SK-N-SH treated with all-trans-retinoic acid at 6 μM for 48 hours (cell line): ENCODE measurements around the gene CNN1.

Source experiments
- ATAC-seq: fragments of 200-7000 bp; cut with Tn5 transposase; 3 replicates; pipeline ENCODE4 v1.9.1; 2020; ENCODE audit warnings: mild to moderate bottlenecking, moderate library complexity
- ARNTL ChIP-seq: fragments of 450-650 bp; formaldehyde crosslinking; IDR thresholded peaks from 2 replicates; pipeline ENCODE4 v1.5.0; 2020; ENCODE audit warnings: low read depth, mild to moderate bottlenecking, moderate library complexity, borderline replicate concordance
- BACH2 ChIP-seq: fragments of 250-450 bp; sonication (Bioruptor Pico); IDR thresholded peaks from 2 replicates; pipeline ENCODE4 v1.9.0; 2021; ENCODE audit warnings: mild to moderate bottlenecking, borderline replicate concordance
- CREB5 ChIP-seq: fragments of 250-450 bp; sonication (Bioruptor Pico); IDR thresholded peaks from 2 replicates; pipeline ENCODE4 v1.5.1; 2020; ENCODE audit warnings: low read depth, mild to moderate bottlenecking, moderate library complexity
- CSDC2 ChIP-seq: fragments of 250-450 bp; sonication (Bioruptor Pico); IDR thresholded peaks from 2 replicates; pipeline ENCODE4 v1.5.0; 2020; ENCODE audit warnings: mild to moderate bottlenecking, moderate library complexity
- CSRNP3 ChIP-seq: fragments of 250-450 bp; sonication (Bioruptor Pico); IDR thresholded peaks from 2 replicates; pipeline ENCODE4 v1.5.1; 2021; ENCODE audit warnings: mild to moderate bottlenecking, moderate library complexity
- ESRRG ChIP-seq: fragments of 250-450 bp; sonication (Bioruptor Pico); IDR thresholded peaks from 2 replicates; pipeline ENCODE4 v1.6.1; 2021; ENCODE audit warnings: mild to moderate bottlenecking
- GLIS3 ChIP-seq: fragments of 250-450 bp; sonication (Bioruptor Pico); IDR thresholded peaks from 2 replicates; pipeline ENCODE4 v1.5.0; 2020; ENCODE audit warnings: mild to moderate bottlenecking, moderate library complexity
- ISL1 ChIP-seq: fragments of 250-450 bp; sonication (Bioruptor Pico); IDR thresholded peaks from 2 replicates; pipeline ENCODE4 v2.1.2; 2022; ENCODE audit warnings: mild to moderate bottlenecking, moderate library complexity
- OSR1 ChIP-seq: fragments of 250-450 bp; sonication (Bioruptor Pico); IDR thresholded peaks from 2 replicates; pipeline ENCODE4 v1.8.0; 2022; ENCODE audit warnings: moderate library complexity, mild to moderate bottlenecking, inconsistent platforms
- PATZ1 ChIP-seq: fragments of 250-450 bp; sonication (Bioruptor Pico); IDR thresholded peaks from 2 replicates; pipeline ENCODE4 v1.8.0; 2020; ENCODE audit warnings: mild to moderate bottlenecking, moderate library complexity, borderline replicate concordance
- POU6F1 ChIP-seq: fragments of 250-450 bp; sonication (Bioruptor Pico); IDR thresholded peaks from 2 replicates; pipeline ENCODE4 v1.8.0; 2021; ENCODE audit warnings: low read depth, mild to moderate bottlenecking, moderate library complexity, borderline replicate concordance
- PPARA ChIP-seq: fragments of 250-450 bp; sonication (Bioruptor Pico); IDR thresholded peaks from 2 replicates; pipeline ENCODE4 v1.5.0; 2020; ENCODE audit warnings: mild to moderate bottlenecking, borderline replicate concordance
- RARB ChIP-seq: fragments of 250-450 bp; sonication (Bioruptor Pico); IDR thresholded peaks from 2 replicates; pipeline ENCODE4 v1.8.0; 2021; ENCODE audit warnings: mild to moderate bottlenecking, moderate library complexity
- SNAI2 ChIP-seq: fragments of 250-450 bp; sonication (Bioruptor Pico); IDR thresholded peaks from 2 replicates; pipeline ENCODE4 v1.5.0; 2020; ENCODE audit warnings: mild to moderate bottlenecking, moderate library complexity
- TCF4 ChIP-seq: fragments of 250-450 bp; sonication (Bioruptor Pico); IDR thresholded peaks from 2 replicates; pipeline ENCODE4 v1.8.0; 2021; ENCODE audit warnings: mild to moderate bottlenecking, moderate library complexity, borderline replicate concordance
- TOX ChIP-seq: fragments of 250-450 bp; sonication (Bioruptor Pico); IDR thresholded peaks from 2 replicates; pipeline ENCODE4 v1.8.0; 2021; ENCODE audit warnings: mild to moderate bottlenecking, moderate library complexity, borderline replicate concordance
- TSHZ2 ChIP-seq: fragments of 250-450 bp; sonication (Bioruptor Pico); IDR thresholded peaks from 2 replicates; pipeline ENCODE4 v1.5.0; 2020; ENCODE audit warnings: mild to moderate bottlenecking, moderate library complexity
- ZC3H10 ChIP-seq: fragments of 250-450 bp; sonication (Bioruptor Pico); IDR thresholded peaks from 2 replicates; pipeline ENCODE4 v1.5.1; 2021; ENCODE audit warnings: mild to moderate bottlenecking, moderate library complexity
- ZFP3 ChIP-seq: fragments of 250-450 bp; sonication (Bioruptor Pico); IDR thresholded peaks from 2 replicates; pipeline ENCODE4 v1.5.0; 2020; ENCODE audit warnings: mild to moderate bottlenecking, moderate library complexity
- ZFP30 ChIP-seq: fragments of 450-650 bp; formaldehyde crosslinking; IDR thresholded peaks from 2 replicates; pipeline ENCODE4 v1.5.0; 2022; ENCODE audit warnings: mild to moderate bottlenecking, moderate library complexity
- ZNF565 ChIP-seq: fragments of 450-650 bp; formaldehyde crosslinking; conservative IDR thresholded peaks from 2 replicates; pipeline ENCODE4 v1.5.0; 2020; ENCODE audit warnings: low read depth, mild to moderate bottlenecking, moderate library complexity
- ZNF70 ChIP-seq: fragments of 450-650 bp; formaldehyde crosslinking; IDR thresholded peaks from 2 replicates; pipeline ENCODE4 v1.5.0; 2020; ENCODE audit warnings: mild to moderate bottlenecking, moderate library complexity
- ZNF8 ChIP-seq: fragments of 450-650 bp; formaldehyde crosslinking; IDR thresholded peaks from 2 replicates; pipeline ENCODE4 v1.5.0; 2020; ENCODE audit warnings: mild to moderate bottlenecking, moderate library complexity

CNN1 gene

GRCh38 chr19:11535792-11536595 is 2.7 kb upstream of the CNN1 start:
- TF ChIP-seq PATZ1 (CRISPR knock-in tag) (peak; percentile 76; the same call in 1 of the 2 replicates), ZNF565 (CRISPR knock-in tag) (no peak), ZFP3 (CRISPR knock-in tag) (0 out of 2 replicates have a peak, but pooled peaks have one; percentile 40), ARNTL (no peak), ISL1 (CRISPR knock-in tag) (no peak; the same call in 1 of the 2 replicates), CSRNP3 (CRISPR knock-in tag) (no peak), TSHZ2 (CRISPR knock-in tag) (peak; percentile 26; the same call in 1 of the 2 replicates), SNAI2 (no peak), ZNF70 (CRISPR knock-in tag) (no peak), GLIS3 (CRISPR knock-in tag) (peak; percentile 53; the same call in 1 of the 2 replicates), TOX (CRISPR knock-in tag) (no peak), ZNF8 (no peak), OSR1 (CRISPR knock-in tag) (no peak), TCF4 (CRISPR knock-in tag) (no peak), ESRRG (no peak), ZC3H10 (CRISPR knock-in tag) (no peak), CSDC2 (CRISPR knock-in tag) (no peak), CREB5 (no peak), ZFP30 (CRISPR knock-in tag) (no peak), BACH2 (CRISPR knock-in tag) (no peak), POU6F1 (CRISPR knock-in tag) (no peak), RARB (CRISPR knock-in tag) (no peak), PPARA (CRISPR knock-in tag) (no peak)
- peak; percentile 83 for ATAC-seq
